Measurements from ENCODE around the gene RAD51AP1. TPM values are rescaled to one million over a fixed set of nuclear protein-coding genes. Genes with fewer than 3 reads are reported as not detected.

RAD51AP1 gene
- total RNA-seq, 1 experiment from 2014 or later: 45.2 TPM

DNA sequence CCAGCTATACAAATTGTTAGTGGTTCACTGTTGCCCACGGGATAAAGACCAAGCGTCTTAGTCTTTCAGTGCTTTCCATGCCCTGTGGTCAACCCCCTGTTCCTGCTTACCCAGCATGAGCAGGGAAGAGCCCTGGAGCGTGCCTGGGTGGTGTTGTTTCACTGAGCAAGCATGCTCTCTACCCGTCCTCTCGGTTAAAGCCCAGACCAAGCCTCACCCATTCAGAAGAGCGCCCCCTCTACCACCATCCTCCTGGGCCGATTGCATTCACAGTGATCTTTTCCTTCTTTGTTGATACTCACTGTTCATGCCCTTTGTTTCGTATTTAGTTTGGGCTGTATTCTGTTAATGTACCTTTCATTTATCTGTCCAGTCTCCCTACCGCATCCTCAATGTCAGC is 48.4 kb downstream of the RAD51AP1 start:
- no peak for TF ChIP-seq PRDM15 (CRISPR knock-in tag; IDR thresholded peaks at IDR 0.05)
- Mint-ChIP-seq H3K27me3 (ENCODE audit: low read depth) (peaks cover 3% of the 10 kb centered on the region), H3K36me3 (no peaks in the 10 kb centered on the region), H3K4me3 (no peak overlapping the region), H3K9me3 (peaks cover 8% of the 10 kb centered on the region), H3K27ac (no peak overlapping the region), H3K4me1 (peaks cover 24% of the 10 kb centered on the region)
- CTCF ChIA-PET: interaction anchor here (0.6 to 1.3 kb wide), 7 partner anchors 14 to 268 kb away, joined by 3 to 6 read pairs (median 3); partner anchors contain the start of genes AKAP3, DYRK4 and NDUFA9
- peak; percentile 98 for ATAC-seq
- DNase-seq (ENCODE audit: low spot score): peak; percentile 39
- POLR2A ChIA-PET: no interaction called here

- no peaks in the 10 kb centered on the region for H3K36me3 Mint-ChIP-seq
- ATAC-seq (no peak), DNase-seq (ENCODE audit: low spot score) (no peak)
- TF ChIP-seq, protein P1, sequence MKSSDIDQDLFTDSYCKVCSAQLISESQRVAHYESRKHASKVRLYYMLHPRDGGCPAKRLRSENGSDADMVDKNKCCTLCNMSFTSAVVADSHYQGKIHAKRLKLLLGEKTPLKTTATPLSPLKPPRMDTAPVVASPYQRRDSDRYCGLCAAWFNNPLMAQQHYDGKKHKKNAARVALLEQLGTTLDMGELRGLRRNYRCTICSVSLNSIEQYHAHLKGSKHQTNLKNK (CRISPR knock-in tag; IDR thresholded peaks at IDR 0.05): no peak
- TF ChIP-seq NFE2L1 (CRISPR knock-in tag; IDR thresholded peaks at IDR 0.05) (no peak), E2F1 (CRISPR knock-in tag; IDR thresholded peaks at IDR 0.05) (no peak), ETV6 (CRISPR knock-in tag; IDR thresholded peaks at IDR 0.05) (no peak), CBFB (CRISPR knock-in tag; IDR thresholded peaks at IDR 0.05; ENCODE audit: low read depth) (no peak), ZNF416 (CRISPR knock-in tag; IDR thresholded peaks at IDR 0.05) (no peak), ZNF121 (CRISPR knock-in tag; IDR thresholded peaks at IDR 0.05) (no peak), ZSCAN18 (CRISPR knock-in tag; IDR thresholded peaks at IDR 0.05) (no peak), FOXP1 (CRISPR knock-in tag; IDR thresholded peaks at IDR 0.05; ENCODE audit: borderline replicate concordance) (no peak)
- TF ChIP-seq, protein P2, sequence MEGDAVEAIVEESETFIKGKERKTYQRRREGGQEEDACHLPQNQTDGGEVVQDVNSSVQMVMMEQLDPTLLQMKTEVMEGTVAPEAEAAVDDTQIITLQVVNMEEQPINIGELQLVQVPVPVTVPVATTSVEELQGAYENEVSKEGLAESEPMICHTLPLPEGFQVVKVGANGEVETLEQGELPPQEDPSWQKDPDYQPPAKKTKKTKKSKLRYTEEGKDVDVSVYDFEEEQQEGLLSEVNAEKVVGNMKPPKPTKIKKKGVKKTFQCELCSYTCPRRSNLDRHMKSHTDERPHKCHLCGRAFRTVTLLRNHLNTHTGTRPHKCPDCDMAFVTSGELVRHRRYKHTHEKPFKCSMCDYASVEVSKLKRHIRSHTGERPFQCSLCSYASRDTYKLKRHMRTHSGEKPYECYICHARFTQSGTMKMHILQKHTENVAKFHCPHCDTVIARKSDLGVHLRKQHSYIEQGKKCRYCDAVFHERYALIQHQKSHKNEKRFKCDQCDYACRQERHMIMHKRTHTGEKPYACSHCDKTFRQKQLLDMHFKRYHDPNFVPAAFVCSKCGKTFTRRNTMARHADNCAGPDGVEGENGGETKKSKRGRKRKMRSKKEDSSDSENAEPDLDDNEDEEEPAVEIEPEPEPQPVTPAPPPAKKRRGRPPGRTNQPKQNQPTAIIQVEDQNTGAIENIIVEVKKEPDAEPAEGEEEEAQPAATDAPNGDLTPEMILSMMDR (IDR thresholded peaks at IDR 0.05): no peak
- TF ChIP-seq, protein P3, sequence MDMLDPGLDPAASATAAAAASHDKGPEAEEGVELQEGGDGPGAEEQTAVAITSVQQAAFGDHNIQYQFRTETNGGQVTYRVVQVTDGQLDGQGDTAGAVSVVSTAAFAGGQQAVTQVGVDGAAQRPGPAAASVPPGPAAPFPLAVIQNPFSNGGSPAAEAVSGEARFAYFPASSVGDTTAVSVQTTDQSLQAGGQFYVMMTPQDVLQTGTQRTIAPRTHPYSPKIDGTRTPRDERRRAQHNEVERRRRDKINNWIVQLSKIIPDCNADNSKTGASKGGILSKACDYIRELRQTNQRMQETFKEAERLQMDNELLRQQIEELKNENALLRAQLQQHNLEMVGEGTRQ (CRISPR knock-in tag; IDR thresholded peaks at IDR 0.05): no peak
- POLR2A ChIA-PET: no interaction called here
- H3K9me3 Mint-ChIP-seq: peaks cover 8% of the 10 kb centered on the region
- no peak overlapping the region for H3K27ac Mint-ChIP-seq
- no peak overlapping the region for H3K4me3 Mint-ChIP-seq
- peaks cover 18% of the 10 kb centered on the region for H3K4me1 Mint-ChIP-seq
- H3K27me3 Mint-ChIP-seq (ENCODE audit: low read depth): peaks cover 3% of the 10 kb centered on the region
- CTCF ChIA-PET: no interaction called here
These were observed 50.2 kb downstream of the RAD51AP1 start for GRCh38 chr12:4588916-4589315.

- H3K4me3 Mint-ChIP-seq: no peak overlapping the region
- POLR2A ChIA-PET: no interaction called here
- ATAC-seq (no peak), DNase-seq (ENCODE audit: low spot score) (no peak)
- CTCF ChIA-PET: interaction anchor here (5.9 kb wide), 1 partner anchor 14 kb away, joined by 38 read pairs; no protein-coding TSS in a partner anchor
- H3K27me3 Mint-ChIP-seq (ENCODE audit: low read depth): no peaks in the 10 kb centered on the region; the same call in 1 of the 2 replicates
- H3K9me3 Mint-ChIP-seq: peaks cover 8% of the 10 kb centered on the region
- H3K4me1 Mint-ChIP-seq: peaks cover 14% of the 10 kb centered on the region
- no peak overlapping the region for H3K27ac Mint-ChIP-seq
- TF ChIP-seq, protein P4, sequence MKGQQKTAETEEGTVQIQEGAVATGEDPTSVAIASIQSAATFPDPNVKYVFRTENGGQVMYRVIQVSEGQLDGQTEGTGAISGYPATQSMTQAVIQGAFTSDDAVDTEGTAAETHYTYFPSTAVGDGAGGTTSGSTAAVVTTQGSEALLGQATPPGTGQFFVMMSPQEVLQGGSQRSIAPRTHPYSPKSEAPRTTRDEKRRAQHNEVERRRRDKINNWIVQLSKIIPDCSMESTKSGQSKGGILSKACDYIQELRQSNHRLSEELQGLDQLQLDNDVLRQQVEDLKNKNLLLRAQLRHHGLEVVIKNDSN (CRISPR knock-in tag; IDR thresholded peaks at IDR 0.05): no peak
- TF ChIP-seq ZNF219 (CRISPR knock-in tag; IDR thresholded peaks at IDR 0.05; ENCODE audit: borderline replicate concordance): no peak
- no peak for TF ChIP-seq NFYB (CRISPR knock-in tag; conservative IDR thresholded peaks at IDR 0.05; ENCODE audit: low read depth)
- TF ChIP-seq CREM (CRISPR knock-in tag; IDR thresholded peaks at IDR 0.05): no peak
- TF ChIP-seq FOXK1 (CRISPR knock-in tag; IDR thresholded peaks at IDR 0.05): no peak
- no peaks in the 10 kb centered on the region for H3K36me3 Mint-ChIP-seq
These were observed 51.3 kb downstream of the RAD51AP1 start for GRCh38 chr12:4589941-4590340.
